ENCODE results near the gene COA1.

GRCh38 chr7:43616977-43617376 is 112.3 kb downstream of the COA1 start:
- no peak for TF ChIP-seq CTCF (IDR thresholded peaks at IDR 0.05; ENCODE audit: low read depth, low read length)
- no peak for TF ChIP-seq EZH2phosphoT487 (IDR thresholded peaks at IDR 0.05; ENCODE audit: low read depth)
